DMS 273 (cell line): ENCODE measurements around the gene NDFIP1.
A peak's percentile ranks its signal among the peaks of the same experiment; 100 is the strongest.
"Not testable (repeated sequence)": the region's sequence is repeated elsewhere in the genome, so short reads cannot be mapped to it uniquely, and the experiment has no call there.

ENCODE experiments used
- DNase-seq: peaks from one replicate; lab custom pipeline; 2025; ENCODE audit not compliant: unreplicated experiment; lab: John Stamatoyannopoulos, UW

The NDFIP1 gene

DNA sequence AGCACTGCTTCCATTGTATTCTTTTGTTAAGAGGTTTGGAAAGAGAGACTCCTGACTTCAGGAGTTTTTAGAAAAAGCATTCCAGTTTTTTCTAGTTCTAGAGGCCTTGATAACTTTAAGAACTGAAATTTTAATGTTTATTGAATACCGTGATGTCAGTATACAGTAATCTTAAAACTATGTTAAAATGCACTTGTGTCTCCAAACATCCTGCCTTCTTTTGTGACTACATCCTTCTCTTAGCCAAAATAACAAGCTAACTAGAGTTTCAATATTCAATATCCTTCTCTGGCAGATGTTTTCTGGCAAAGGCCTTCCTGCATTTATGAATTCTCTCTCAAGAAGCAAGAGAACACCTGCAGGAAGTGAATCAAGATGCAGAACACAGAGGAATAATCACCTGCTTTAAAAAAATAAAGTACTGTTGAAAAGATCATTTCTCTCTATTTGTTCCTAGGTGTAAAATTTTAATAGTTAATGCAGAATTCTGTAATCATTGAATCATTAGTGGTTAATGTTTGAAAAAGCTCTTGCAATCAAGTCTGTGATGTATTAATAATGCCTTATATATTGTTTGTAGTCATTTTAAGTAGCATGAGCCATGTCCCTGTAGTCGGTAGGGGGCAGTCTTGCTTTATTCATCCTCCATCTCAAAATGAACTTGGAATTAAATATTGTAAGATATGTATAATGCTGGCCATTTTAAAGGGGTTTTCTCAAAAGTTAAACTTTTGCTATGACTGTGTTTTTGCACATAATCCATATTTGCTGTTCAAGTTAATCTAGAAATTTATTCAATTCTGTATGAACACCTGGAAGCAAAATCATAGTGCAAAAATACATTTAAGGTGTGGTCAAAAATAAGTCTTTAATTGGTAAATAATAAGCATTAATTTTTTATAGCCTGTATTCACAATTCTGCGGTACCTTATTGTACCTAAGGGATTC lies 43.1 kb downstream of the NDFIP1 start:
- DNase-seq = peak; percentile 73

DNA sequence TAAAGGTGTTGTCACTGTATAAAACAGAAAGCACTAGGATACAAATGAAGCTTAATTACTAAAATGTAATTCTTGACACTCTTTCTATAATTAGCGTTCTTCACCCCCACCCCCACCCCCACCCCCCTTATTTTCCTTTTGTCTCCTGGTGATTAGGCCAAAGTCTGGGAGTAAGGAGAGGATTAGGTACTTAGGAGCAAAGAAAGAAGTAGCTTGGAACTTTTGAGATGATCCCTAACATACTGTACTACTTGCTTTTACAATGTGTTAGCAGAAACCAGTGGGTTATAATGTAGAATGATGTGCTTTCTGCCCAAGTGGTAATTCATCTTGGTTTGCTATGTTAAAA lies 43.8 kb downstream of the NDFIP1 start:
- no peak for DNase-seq

DNA sequence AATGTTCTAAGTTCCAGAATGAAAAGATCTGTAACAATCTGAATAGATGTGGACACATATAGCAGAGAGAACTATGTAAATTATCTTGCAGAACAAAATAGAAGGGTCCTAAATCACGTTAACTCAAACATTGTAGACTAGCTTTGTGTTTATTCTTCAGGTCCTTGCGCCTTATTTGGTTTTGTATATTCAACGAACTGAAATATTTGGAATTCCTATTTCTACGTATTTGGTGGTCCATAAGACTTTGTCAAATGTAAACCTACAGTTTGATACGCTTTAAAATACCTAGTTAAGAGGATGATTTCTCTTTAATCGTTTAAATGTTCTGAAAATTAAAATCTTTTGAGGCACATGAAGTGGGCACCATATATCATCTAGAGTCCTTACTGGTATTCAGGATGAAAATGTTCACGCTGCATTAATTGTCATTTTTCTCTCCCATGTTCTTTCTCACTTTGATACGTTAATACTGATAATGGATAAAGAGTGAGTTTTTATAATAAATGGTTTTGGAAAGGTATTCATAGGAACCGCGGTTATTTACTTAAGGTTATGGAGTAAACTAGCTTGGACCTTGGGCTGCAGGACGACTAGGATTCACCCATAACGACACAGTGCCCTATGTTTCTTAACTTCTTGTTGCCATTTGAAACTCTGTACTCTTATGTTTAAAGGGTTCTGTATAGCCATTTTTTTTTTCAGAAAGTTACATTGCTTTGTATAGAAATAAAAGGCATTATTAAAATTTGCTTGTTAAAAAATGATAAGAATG lies 45.3 kb downstream of the NDFIP1 start:
- no peak for DNase-seq

DNA sequence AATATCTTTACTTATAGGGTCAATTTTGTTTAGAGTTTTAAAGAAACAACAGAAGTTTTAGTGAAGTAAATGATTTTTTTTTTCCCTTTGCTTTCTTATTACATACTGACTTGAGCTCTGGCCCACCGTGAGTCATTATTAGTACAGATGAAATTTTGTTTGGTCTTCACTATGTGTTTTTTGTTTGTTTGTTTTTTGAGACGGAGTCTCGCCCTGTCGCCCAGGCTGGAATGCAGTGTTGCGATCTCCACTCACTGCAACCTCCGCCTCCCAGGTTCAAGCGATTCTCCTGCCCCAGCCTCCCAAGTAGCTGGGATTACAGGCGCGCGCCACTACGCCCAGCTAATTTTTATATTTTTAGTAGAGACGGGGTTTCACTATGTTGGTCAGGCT lies 45.9 kb downstream of the NDFIP1 start:
- DNase-seq = not testable (repeated sequence)

DNA sequence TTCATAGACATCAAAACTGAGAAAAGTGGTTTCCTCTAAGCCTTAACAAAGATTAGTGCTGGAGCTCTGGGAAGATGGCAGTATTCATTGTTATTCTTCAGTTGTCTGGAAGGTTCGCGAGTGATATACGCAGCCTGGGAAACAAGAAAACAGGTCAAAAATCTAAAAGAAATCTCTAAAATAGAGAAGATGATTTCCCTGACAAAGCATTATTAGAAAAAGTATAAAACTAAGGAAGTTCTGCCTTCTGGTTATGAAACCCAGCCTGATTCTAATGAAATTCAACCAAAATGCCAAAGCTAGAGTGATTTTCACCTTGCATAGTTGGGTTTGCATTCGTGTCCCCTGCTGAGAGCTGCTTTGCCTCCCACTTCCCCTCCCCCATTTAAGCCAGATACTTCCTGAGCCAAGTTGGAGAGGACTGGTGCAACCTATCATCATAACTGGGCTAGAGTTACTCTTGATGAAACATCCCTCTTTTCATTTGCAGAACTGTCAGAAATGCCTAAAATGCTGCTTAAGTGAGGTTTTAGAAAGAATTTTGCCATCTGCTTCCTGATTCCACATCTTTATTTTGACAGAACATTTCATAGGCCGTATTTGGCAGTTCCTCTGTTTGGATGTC lies 48.4 kb downstream of the NDFIP1 start:
- DNase-seq = no peak

DNA sequence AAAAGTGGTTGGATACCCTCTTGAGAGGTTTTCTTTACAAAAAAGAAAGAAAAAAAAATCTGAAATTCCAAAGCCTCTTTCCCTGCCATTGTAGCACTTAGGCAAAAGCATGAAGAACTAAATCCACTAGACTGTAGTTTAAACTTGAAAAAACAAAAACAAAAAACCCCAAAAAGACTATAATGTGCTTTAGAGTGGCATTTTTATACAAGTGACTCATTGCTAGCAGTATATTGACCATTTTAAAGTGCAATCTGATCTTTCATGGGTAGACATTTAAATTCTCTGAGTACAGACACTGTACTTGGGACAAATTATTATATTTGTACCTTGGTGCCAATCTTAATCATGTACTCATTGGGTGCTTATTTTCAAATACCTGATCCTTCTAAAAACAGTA lies 50.8 kb downstream of the NDFIP1 start:
- no peak for DNase-seq

DNA sequence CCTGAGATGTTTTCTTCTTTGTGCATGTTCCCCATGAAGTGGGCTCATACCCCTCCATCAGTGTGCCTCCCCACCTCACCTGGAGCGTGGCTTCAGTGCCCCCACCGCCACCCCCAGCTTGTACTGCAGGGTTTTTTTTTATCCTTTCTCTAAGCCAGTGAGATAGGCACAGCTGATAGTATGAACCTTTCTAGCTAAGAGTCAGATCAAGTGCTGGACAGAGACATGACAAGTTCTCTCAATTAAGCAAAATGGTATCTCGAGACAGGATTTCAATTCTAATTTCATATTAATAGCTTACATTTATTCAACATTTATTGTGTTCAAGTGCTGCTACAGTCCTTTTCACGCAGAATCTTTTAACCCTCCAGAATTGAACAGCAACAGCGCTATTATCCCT lies 55.7 kb downstream of the NDFIP1 start:
- DNase-seq = no peak

DNA sequence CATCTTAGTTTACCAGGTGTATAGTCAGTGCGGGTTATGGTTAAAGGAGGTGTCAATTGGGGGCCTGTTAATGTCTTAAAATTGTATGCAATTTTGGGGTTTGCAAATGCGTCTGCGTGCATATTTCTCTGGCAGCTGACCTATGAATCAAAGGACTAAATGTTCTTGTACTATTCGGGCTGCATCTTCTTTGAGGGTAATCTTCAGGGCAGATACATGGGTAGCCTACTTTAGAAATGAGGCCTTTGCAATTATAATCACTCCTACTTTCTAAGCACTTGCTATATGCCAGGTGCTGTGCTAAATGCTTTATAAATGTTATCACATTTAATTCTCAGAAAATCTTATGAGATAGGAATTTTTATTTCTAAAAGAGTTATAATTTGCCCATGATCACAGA lies 58.2 kb downstream of the NDFIP1 start:
- DNase-seq = no peak

DNA sequence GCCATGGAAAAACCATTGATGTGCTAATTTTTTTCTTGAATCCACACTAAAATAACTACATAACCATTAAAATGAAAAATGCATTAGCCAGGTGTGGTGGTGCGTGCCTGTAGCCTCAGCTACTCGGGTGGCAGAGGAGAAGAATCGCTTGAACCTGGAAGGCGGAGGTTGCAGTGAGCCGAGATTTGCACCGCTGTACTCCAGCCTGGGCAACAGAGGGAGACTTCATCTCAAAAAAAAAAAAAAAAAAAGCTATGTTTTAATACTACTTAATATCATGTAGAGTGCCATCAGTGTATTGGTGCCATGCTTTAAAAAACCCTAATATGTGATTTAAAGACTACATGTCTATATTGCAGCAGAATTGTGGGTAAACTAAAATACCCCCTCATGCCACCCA lies 58.9 kb downstream of the NDFIP1 start:
- DNase-seq = no peak

DNA sequence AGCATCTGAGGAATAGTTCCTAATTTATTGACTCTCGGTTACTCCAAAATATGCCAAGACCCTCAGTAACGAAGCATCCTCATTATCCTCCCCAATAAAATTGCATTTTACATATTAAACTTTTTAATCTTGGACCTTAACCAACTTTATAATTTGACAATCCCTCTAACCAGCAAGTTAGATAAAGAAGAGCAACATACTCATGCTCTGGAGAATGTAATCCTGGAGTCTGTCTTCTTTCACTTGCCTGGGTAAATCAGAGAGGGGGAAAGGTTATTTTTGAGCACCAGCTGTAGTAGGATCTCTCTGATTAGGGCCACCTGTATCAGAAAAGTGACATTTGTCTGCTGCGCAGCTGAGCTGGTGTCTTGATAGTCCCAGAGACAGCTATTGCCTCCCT lies 59.8 kb downstream of the NDFIP1 start:
- no peak for DNase-seq

DNA sequence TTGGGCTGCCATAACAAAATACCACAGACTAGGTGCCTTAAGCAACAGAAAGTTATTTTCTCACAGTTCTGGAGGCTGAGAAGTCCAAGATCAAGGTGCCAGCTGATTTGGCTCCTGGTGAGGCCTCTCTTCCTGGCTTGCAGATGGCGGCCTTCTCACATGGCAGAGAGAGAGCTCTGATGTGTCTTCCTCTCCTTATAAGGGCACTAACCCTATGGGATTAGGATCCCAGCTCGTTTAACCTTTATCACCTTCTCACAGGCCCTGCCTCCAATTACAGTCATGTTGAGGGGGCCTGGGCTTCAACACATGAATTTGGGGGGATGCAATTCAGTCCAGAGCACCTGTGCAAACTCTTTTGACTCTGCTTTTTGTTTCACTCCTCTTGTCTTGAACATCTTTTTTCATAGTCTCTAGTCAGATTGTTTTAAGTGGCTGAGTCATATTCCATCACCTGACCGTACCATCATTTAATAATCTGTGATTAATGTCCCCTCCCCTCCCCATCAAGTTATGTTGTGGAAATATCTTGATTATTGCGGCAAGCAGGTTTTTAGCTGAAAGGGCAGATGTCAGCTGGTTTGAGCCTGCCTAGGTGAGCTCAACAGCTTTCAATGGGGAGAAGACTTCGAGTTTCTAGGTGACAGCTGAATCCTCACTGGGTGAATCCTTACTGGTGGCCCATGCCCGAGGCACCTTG lies 61.8 kb downstream of the NDFIP1 start:
- DNase-seq = peak; percentile 60

DNA sequence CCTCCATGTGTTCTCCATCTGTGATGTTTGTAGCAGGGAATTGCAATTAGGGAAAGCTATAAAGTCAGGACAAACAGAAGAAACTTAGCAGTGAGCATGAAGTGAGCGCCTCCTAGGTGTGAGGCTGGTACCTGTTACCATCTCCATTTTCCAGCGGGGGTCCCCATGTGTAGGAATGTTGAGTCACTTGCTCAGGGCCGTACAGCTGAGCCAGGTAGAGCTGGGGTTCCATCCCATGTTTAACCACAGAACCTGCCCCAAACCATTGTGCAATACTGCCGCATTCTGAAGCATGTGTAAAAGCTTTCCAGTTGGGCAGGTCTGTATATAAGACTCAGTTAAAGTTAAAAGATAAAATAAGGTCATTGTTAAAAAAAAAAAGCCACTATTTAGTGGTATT lies 62.7 kb downstream of the NDFIP1 start:
- no peak for DNase-seq

DNA sequence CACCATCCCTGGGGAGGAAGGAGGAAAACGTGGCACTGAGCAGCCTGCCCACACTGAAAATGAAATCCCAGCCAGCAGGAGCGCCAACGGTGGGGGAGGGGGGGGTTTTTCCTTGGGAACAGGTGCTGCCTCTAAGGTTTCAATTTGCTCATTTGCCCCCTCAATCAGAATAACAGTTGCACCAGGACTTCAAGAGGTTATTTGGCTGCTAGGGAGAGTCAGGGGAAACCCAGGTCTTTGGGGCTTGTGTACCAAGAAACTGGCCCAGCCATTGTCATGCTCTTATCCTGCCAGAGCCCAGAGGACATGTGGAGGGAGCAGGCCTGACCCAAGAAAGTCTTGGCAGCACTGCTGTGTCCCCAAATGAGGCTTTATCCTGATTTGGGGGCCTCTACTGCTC lies 66.5 kb downstream of the NDFIP1 start:
- DNase-seq = peak; percentile 80

DNA sequence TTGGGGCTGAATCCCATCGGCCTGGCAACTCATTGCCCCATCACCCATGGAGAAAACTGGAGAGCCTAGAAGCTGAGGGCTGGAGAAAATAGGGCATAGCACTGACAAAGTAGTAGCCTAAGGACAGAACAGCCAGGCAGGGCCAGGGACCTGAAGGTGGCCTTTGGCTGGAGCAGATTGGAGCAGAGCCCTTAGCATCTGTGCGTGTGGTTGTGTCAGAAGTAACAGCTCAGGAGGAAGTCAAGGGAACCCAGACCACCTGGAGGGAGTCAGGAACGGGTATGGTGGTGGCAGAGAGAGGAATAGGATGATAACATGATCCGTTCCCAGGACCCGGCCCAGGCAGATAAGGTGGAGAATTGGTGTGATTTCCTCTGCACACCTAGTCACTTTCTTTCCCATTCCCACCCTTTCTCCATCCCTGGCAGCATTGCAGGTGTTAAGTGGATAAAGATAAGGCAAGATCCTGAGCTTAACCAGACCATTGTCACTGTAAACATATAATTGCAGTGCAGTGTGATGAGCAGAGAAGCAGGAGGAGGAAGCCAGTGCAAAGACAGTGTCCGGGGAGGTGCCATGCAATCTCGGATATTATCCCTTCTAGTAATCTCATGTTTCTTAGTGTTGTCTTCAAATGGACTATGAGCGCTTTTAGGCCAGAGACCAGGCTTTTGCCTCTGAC lies 67.0 kb downstream of the NDFIP1 start:
- DNase-seq = peak; percentile 38

DNA sequence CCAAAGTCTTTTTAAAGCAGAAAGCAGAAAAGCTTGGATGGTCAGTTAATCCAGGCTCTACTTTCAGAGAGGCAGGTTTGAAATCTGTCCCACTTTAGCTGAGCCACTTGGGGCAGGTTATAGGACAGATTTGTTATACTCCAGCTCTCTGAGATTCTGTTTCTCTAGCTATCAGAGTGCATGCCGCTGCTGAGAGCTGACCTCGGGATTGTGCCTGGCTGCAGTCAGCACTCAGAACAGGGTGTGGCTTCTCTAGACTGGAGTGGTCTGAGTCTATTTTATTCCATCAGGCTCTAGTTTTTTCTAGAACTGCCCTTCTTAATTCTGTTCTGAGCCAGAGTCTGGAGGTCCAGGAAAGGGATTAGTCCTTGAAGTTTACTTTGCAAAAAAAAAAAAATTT lies 67.7 kb downstream of the NDFIP1 start:
- no peak for DNase-seq

DNA sequence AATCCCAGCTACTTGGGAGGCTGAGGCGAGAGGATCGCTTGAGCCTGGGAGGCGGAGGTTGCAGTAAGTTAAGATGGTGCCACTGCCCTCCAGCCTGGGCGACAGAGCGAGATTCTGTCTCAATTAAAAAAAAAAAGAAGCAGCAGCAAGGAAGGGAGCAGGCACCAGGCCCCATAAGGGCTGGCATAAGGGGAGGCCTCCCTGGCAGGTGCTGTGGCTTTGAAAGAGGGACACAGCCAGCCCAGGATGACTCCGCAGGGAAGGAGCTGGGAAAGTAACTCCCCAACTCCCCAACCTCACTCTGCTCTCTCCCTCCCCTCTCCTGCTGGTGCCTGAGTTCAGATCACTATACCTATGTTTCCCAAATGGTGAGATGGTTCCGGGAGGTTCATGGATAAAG lies 70.1 kb downstream of the NDFIP1 start:
- no peak for DNase-seq

DNA sequence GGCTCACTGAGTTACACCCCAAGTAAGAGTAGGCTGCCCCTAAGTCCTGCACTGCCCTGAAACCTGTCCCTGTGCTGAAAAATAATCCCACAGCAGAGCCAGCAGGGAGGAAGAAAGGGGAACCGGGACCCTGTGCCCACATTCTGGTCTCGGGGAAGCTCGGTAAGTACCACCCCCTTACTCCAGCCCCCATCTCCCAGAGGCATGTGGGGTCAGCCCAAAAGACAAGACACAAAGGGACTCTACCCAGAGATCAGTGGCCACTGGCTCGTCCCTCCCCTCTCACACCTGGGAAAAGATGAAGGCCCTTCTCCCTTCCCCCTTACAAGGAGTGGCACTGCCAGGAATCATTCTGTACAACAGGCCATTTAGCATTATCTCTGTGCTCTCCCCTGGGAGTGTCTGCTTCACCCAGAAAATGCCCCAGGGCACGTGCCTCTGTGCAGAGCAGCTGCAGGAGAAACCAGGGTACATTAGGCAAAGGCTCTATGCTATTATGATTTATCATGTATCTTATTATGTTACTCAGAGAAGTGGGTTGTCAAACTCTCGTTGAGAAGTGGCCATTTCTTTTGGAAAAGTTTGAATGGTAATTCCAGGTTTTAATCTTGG lies 71.3 kb downstream of the NDFIP1 start:
- no peak for DNase-seq

DNA sequence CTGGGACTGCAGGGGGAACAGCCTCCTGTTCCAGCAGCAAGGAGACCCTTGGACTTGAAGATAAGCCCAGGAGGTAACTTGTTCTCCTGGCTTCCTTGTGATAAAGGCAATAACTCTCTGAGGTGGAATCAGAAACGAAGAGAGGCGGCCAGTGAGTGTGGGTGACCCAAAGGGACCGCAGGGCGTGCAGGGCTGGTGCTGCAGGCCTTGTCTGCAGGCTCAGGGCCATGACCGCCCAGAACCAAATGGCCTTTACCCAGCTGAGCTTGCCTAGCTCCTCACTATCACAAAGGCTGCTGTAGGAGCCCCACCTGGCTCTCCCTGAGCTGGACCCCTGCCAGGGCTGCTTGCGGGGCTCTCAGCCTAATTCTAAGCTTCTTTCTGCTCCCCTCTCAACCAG lies 72.5 kb downstream of the NDFIP1 start:
- DNase-seq = no peak

DNA sequence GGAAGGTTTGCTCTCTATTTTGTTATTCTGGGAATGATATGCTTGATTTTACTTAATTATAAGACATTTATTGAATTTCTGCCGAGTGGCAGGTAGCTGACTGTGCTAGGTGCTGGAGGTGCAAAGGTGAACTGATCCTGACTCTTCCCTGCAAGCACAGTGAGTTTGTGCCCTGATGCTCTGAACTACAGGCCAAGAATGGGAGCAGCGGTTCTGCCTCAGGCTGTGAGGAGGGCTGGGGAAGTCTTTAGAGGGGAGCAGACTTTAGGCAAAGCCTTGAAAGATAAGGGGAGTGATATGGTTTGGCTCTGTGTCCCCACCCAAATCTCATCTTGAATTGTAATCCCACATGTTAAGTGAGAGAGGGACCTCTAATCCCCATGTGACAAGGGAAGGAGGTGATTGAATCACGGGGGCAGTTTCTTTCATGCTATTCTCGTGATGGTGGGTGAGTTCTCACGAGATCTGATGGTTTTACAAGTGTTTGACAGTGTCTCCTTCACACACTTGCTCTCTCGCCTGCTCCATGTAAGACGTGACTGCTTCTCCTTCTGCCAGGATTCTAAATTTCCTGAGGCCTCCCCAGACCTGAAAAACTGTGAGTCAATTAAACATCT lies 73.1 kb downstream of the NDFIP1 start:
- no peak for DNase-seq

DNA sequence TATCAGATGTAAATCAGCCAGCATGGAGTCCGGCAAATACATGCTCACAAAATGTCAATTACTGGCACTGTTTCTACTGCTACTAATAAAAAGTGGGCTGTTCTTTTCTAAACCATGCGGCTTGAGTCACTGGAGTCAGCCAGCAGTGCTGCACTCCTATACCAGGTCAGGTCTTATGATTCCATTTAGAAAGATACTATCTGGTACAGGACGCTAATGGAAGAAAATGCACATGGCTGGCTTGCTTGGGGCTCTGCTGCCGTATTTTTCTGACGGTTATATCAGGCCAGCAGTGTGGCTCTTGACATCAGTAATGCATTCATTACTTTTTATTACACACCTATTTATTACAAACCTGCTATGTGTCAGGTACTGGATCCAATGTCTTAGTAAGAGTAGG lies 74.3 kb downstream of the NDFIP1 start:
- DNase-seq = no peak
